Spleen (tissue), 11 donors: ENCODE results near the gene DLG5. TPM values are rescaled to one million over a fixed set of nuclear protein-coding genes. Genes with fewer than 3 reads are reported as not detected.

ENCODE experiments used
- DNase-seq: peaks from one replicate; pipeline ENCODE4 v3.0.0-alpha.2; 2020
- H3K27ac ChIP-seq, 8 donors: fragments of 200-600 bp; sonication (generic) in 7 of 8; 1 replicate in 4 of 8; 2 replicates in 4 of 8; pipeline versions ENCODE4 v1.5.0 to v1.8.0; 2016 to 2021; ENCODE audit warnings: inconsistent platforms in 4 of 8, mild to moderate bottlenecking in 4 of 8, moderate library complexity in 1 of 8
- H3K27me3 ChIP-seq, 7 donors: fragments of 200-600 bp; sonication (generic) in 6 of 7; replicated peaks in 1 of 7; 1 replicate in 4 of 7; 2 replicates in 3 of 7; pipeline versions ENCODE4 v1.5.0 to v1.8.0; 2016 to 2021; ENCODE audit warnings: inconsistent platforms in 3 of 7, mild to moderate bottlenecking in 1 of 7
- H3K36me3 ChIP-seq, 6 donors: fragments of 200-600 bp; sonication (generic) in 5 of 6; 1 replicate in 4 of 6; 2 replicates in 2 of 6; pipeline versions ENCODE4 v1.5.0 to v1.8.0; 2016 to 2021; ENCODE audit warnings: inconsistent platforms in 2 of 6
- H3K4me1 ChIP-seq, 6 donors: fragments of 200-600 bp; sonication (generic) in 5 of 6; 1 replicate in 3 of 6; 2 replicates in 3 of 6; pipeline versions ENCODE4 v1.5.0 to v1.8.0; 2016 to 2021; ENCODE audit warnings: inconsistent platforms in 3 of 6
- H3K4me3 ChIP-seq, 8 donors: fragments of 200-600 bp; sonication (generic) in 7 of 8; 1 replicate in 4 of 8; 2 replicates in 4 of 8; pipeline versions ENCODE4 v1.5.0 to v1.8.0; 2016 to 2021; ENCODE audit warnings: inconsistent platforms in 4 of 8, mild to moderate bottlenecking in 4 of 8, moderate library complexity in 2 of 8
- H3K9me3 ChIP-seq, 8 donors: fragments of 200-600 bp; sonication (generic) in 7 of 8; 1 replicate in 4 of 8; 2 replicates in 4 of 8; pipeline versions ENCODE4 v1.5.0 to v1.8.0; 2016 to 2021; ENCODE audit warnings: inconsistent platforms in 4 of 8
- CTCF ChIP-seq, 11 experiments: fragments of 200-600 bp in 7 of 11; fragments of 450-650 bp in 4 of 11; sonication (generic) in 4 of 11; IDR thresholded peaks in 8 of 11; conservative IDR thresholded peaks in 3 of 11; 1 replicate in 7 of 11; 2 replicates in 4 of 11; pipeline versions ENCODE4 v1.4.0 to v1.8.0; 2016 to 2021; ENCODE audit warnings: antibody characterized with exemption in 11 of 11, inconsistent platforms in 4 of 11, mild to moderate bottlenecking in 1 of 11
- POLR2A ChIP-seq, 3 donors: fragments of 450-650 bp; IDR thresholded peaks; one replicate each; pipeline ENCODE4 v1.5.1; 2017; ENCODE audit warnings: antibody characterized with exemption in 3 of 3, mild to moderate bottlenecking in 1 of 3
- POLR2AphosphoS5 ChIP-seq, 3 donors: sonication (generic); formaldehyde crosslinking; IDR thresholded peaks; one replicate each; pipeline ENCODE4 v1.5.1; 2017; ENCODE audit warnings: antibody characterized with exemption in 3 of 3
- WGBS, 5 donors: extraction: QIAGEN DNeasy Blood & Tissue Kit in 3 of 5; methylation state at CpG; one replicate each; pipeline versions ENCODE4 v1.1.5 to v1.1.7; 2013 to 2018; 5-methylcytosine and 5-hydroxymethylcytosine counted together
- intact Hi-C: fragments of 100-400 bp; cut with DNase I; formaldehyde crosslinking; loops from one replicate; pipeline ENCODE4 v1.15.0; 2023; ENCODE audit warnings: low total_unique reads
- polyA plus RNA-seq, 3 donors: library from polyadenylated mRNA; stranded (reverse); fragments of 200-250 nt; gene quantifications; one replicate each; pipeline ENCODE4 v1.2.1, GENCODE V29; 2013
- total RNA-seq, 7 donors: library from RNA; depleted of rRNA in 3 of 7; stranded (reverse); fragments of >200 nt in 3 of 7; fragmentation: NEBNext Ultra II Directional in 4 of 7; extraction: Animal tissue kit (Norgen Biotek cat#: 25700) in 4 of 7; gene quantifications; one replicate each; pipeline versions ENCODE4 v1.1.0 to v1.2.1, GENCODE V29; 2016 to 2021
- donor health status: healthy with polysubstance abuse.
- donor health status: DM: no; HTN: no; CAD: no; lungs with moderate emphysema.
- donor health status: DM: no; HTN: no; CAD: no.
- donor health status: Bipolar disorder and iron deficiency.
- donor health status: healthy.
- donor health status: DM: no; HTN: no; CAD: no.
- donor health status: DM: yes; HTN: yes; CAD: no.

The DLG5 gene
- total and polyA plus RNA-seq, 10 donors = 2.0 to 14.4 (median 8.8) TPM

- H3K27ac ChIP-seq = peak overlapping the region in 7 of 8 donors; percentile 50 to 83 (median 78)
- H3K36me3 ChIP-seq = peaks cover 0 to 44% (median 3%) of the 10 kb centered on the region in 6 donors
- H3K4me1 ChIP-seq = peaks cover 0 to 26% (median 16%) of the 10 kb centered on the region in 6 donors
- peak; percentile 89 for DNase-seq
- WGBS, 5 donors = 22 to 47% (median 27%) methylated on average over 11 of the region's 11 CpGs
- intact Hi-C loops = loop anchor here (10.0 kb wide), 1 partner anchor 122 kb away; no protein-coding TSS in a partner anchor
- H3K9me3 ChIP-seq = no peaks in the 10 kb centered on the region
- H3K4me3 ChIP-seq = peak overlapping the region in 1 of 8 donors; percentile 40
- peak in 2 of 3 donors; percentile 75 to 86 for TF ChIP-seq POLR2AphosphoS5 (IDR thresholded peaks at IDR 0.05)
- peak in 2 of 11 experiments; percentile 12 to 14 for TF ChIP-seq CTCF (IDR thresholded peaks at IDR 0.05 in 8 of 11, conservative IDR thresholded peaks at IDR 0.05 in 3 of 11)
- no peak for TF ChIP-seq POLR2A (IDR thresholded peaks at IDR 0.05)
- H3K27me3 ChIP-seq = no peaks in the 10 kb centered on the region
These were observed 90.2 kb downstream of the DLG5 start for GRCh38 chr10:77836299-77836820.

- Histone ChIP-seq H3K4me3 (peak overlapping the region in 1 of 8 donors; percentile 40), H3K27ac (peak overlapping the region in 7 of 8 donors; percentile 50 to 83 (median 78)), H3K4me1 (peaks cover 0 to 26% (median 16%) of the 10 kb centered on the region in 6 donors), H3K36me3 (peaks cover 0 to 39% (median 3%) of the 10 kb centered on the region in 6 donors), H3K9me3 (no peaks in the 10 kb centered on the region), H3K27me3 (no peaks in the 10 kb centered on the region)
- 75 to 80% (median 77%) methylated on average over 10 to 14 of the region's 14 CpGs for WGBS, 5 donors
- TF ChIP-seq POLR2A (IDR thresholded peaks at IDR 0.05) (no peak), POLR2AphosphoS5 (IDR thresholded peaks at IDR 0.05) (peak in 1 of 3 donors; percentile 30)
- intact Hi-C loops = loop anchor here (10.0 kb wide), 1 partner anchor 121 kb away; no protein-coding TSS in a partner anchor
- peak; percentile 81 for DNase-seq
These were observed 90.9 kb downstream of the DLG5 start for GRCh38 chr10:77835669-77836086.

- intact Hi-C loops = loop anchor here (10.0 kb wide), 1 partner anchor 120 kb away; no protein-coding TSS in a partner anchor
- 80 to 90% (median 85%) methylated on average over 13 of the region's 13 CpGs for WGBS, 5 donors
- H3K27ac ChIP-seq = peak overlapping the region in 5 of 8 donors; percentile 73 to 83 (median 79)
These were observed 91.4 kb downstream of the DLG5 start for GRCh38 chr10:77834943-77835668.

GRCh38 chr10:77834540-77834939, 92.0 kb downstream of the DLG5 start:
- H3K36me3 ChIP-seq = peaks cover 0 to 42% (median 4%) of the 10 kb centered on the region in 6 donors
- H3K4me3 ChIP-seq = no peak overlapping the region
- no peaks in the 10 kb centered on the region for H3K27me3 ChIP-seq
- H3K9me3 ChIP-seq = no peaks in the 10 kb centered on the region
- WGBS, 5 donors = 63 to 85% (median 72%) methylated on average over 2 of the region's 2 CpGs
- peaks cover 0 to 26% (median 16%) of the 10 kb centered on the region in 6 donors for H3K4me1 ChIP-seq
- TF ChIP-seq POLR2A (IDR thresholded peaks at IDR 0.05) = no peak
- no peak for TF ChIP-seq POLR2AphosphoS5 (IDR thresholded peaks at IDR 0.05)
- no peak for TF ChIP-seq CTCF (IDR thresholded peaks at IDR 0.05 in 8 of 11, conservative IDR thresholded peaks at IDR 0.05 in 3 of 11)
- peak; percentile 60 for DNase-seq
- intact Hi-C loops = loop anchor here (10.0 kb wide), 1 partner anchor 120 kb away; no protein-coding TSS in a partner anchor
- peak overlapping the region in 1 of 8 donors; percentile 24 for H3K27ac ChIP-seq

More at GRCh38 chr10:77834943-77835668, 91.4 kb downstream of the DLG5 start:
- peak; percentile 74 for DNase-seq
- TF ChIP-seq CTCF (IDR thresholded peaks at IDR 0.05 in 8 of 11, conservative IDR thresholded peaks at IDR 0.05 in 3 of 11) = no peak
- no peak for TF ChIP-seq POLR2A (IDR thresholded peaks at IDR 0.05)
- TF ChIP-seq POLR2AphosphoS5 (IDR thresholded peaks at IDR 0.05) = no peak
- Histone ChIP-seq H3K9me3 (no peaks in the 10 kb centered on the region), H3K36me3 (peaks cover 0 to 39% (median 4%) of the 10 kb centered on the region in 6 donors), H3K4me3 (no peak overlapping the region), H3K27me3 (no peaks in the 10 kb centered on the region), H3K4me1 (peaks cover 0 to 26% (median 16%) of the 10 kb centered on the region in 6 donors)
